ENCODE measurements around the gene RAB7B. TPM values are rescaled to one million over a fixed set of nuclear protein-coding genes. Genes with fewer than 3 reads are reported as not detected.

Gene RAB7B
- total RNA-seq, 2 donors from 2014 or later = 4.8 to 5.1 TPM

DNA sequence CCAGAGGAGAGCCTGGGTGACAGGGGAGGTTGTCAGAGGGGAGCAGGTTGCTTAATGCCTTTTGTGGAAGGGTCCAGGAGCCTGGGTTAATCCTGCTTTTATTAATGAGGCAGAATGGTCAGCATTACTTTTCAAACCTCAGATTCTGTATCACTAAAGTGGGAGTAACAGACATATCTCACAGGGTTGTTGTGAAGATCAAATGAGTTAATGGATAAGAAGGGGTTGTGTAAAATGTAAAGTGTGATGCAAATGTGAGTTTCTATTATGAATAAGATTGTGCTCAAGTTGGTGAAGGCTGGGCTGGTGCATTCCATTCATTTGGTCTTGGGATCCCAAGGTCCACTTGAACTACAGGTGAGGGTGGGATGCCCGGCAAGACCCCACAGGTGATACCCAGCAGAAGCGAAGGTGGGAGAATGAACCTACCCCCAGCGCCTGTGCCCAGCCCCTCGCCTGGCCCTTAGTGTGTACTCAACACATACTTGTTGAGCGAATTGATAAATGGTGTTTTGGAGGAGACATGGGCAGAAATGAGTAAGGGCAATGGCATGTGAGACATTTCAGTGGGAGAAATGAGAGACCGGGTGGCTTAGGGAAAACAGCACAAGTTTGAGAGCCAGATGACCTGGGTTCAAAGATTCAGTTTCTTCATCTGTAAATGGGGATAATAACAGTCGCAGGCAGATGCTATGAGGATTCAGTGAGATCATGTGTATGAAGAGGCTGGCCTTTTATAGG, 66.2 kb downstream of the RAB7B start:
- TF ChIP-seq, protein P1, sequence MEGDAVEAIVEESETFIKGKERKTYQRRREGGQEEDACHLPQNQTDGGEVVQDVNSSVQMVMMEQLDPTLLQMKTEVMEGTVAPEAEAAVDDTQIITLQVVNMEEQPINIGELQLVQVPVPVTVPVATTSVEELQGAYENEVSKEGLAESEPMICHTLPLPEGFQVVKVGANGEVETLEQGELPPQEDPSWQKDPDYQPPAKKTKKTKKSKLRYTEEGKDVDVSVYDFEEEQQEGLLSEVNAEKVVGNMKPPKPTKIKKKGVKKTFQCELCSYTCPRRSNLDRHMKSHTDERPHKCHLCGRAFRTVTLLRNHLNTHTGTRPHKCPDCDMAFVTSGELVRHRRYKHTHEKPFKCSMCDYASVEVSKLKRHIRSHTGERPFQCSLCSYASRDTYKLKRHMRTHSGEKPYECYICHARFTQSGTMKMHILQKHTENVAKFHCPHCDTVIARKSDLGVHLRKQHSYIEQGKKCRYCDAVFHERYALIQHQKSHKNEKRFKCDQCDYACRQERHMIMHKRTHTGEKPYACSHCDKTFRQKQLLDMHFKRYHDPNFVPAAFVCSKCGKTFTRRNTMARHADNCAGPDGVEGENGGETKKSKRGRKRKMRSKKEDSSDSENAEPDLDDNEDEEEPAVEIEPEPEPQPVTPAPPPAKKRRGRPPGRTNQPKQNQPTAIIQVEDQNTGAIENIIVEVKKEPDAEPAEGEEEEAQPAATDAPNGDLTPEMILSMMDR (IDR thresholded peaks at IDR 0.05) = no peak
- H3K27me3 ChIP-seq = no peaks in the 10 kb centered on the region
- H3K27ac ChIP-seq = no peak overlapping the region
- peaks cover 0 to 13% of the 10 kb centered on the region in 2 donors for H3K4me1 ChIP-seq
- DNase-seq (ENCODE audit: low spot score) = no peak
- H3K4me3 ChIP-seq = no peak overlapping the region
- no peaks in the 10 kb centered on the region for H3K36me3 ChIP-seq
- H3K9me3 ChIP-seq = no peaks in the 10 kb centered on the region

DNA sequence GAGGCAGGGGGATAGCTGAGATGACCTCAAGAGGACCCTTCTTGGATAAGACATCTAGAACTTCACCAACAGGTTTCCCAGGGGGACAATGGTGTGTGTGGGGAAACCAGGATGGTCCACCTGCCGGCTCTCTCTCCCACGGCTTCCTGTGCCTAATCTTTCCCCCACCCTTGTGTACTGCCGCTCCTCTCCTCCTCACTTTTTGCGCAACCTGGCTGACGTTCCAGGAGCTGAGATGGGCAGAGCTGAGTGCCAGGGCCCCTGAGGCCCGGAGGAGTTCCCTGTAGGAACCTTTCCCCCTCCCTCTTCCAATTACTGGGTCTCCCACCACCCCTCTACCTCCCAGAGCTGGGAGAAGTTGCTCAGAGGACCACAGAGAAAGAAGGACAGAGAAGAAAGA, 66.9 kb downstream of the RAB7B start:
- Histone ChIP-seq H3K27ac (no peak overlapping the region), H3K27me3 (no peaks in the 10 kb centered on the region), H3K4me1 (peaks cover 0 to 13% of the 10 kb centered on the region in 2 donors), H3K9me3 (no peaks in the 10 kb centered on the region), H3K36me3 (no peaks in the 10 kb centered on the region), H3K4me3 (no peak overlapping the region)
- TF ChIP-seq, protein P1 (IDR thresholded peaks at IDR 0.05) = no peak
- no peak for DNase-seq (ENCODE audit: low spot score)

DNA sequence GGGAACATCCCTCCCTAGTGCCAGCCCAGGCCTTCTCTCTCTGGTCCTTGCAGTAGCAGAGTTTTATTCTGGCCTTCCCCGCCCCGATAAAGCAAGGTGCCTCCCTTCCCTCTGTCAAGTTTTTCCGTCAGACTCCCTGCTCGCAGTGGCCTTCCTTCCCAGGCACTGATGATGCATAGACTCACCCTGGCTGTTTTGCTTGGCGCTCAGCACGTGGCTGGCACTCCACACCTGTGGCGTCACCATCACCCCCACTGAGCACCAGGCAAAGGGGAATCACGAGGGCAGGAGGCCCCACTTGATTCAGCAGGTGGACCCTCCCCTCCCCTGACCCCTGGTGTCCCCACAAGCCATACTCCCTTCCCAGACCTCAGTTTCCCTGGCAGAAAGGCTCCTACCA, 67.3 kb downstream of the RAB7B start:
- Histone ChIP-seq H3K27me3 (no peaks in the 10 kb centered on the region), H3K4me1 (peaks cover 0 to 15% of the 10 kb centered on the region in 2 donors), H3K9me3 (no peaks in the 10 kb centered on the region), H3K4me3 (no peak overlapping the region), H3K36me3 (no peaks in the 10 kb centered on the region), H3K27ac (no peak overlapping the region)
- TF ChIP-seq, protein P1 (IDR thresholded peaks at IDR 0.05) = no peak
- no peak for DNase-seq (ENCODE audit: low spot score)

DNA sequence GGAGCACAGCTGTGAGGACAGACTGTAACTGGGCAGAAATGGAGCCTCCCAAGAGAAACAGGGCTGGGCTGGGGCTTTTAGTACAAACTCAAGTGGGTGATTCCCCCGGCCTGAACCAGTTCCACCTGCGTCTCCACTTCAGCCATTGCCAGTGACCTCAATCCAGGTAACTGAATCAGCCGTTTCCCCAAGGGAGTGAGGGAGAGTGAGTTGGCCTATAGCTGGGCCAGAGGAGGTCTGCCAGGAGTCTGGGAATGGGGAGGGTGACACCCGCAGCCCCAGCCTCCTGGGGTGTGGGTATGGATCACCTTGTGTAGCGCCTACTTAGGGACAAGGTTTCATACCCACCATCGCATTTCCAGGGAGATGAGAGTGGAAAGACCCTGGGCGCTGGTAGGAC, 68.4 kb downstream of the RAB7B start:
- H3K36me3 ChIP-seq = no peaks in the 10 kb centered on the region
- no peaks in the 10 kb centered on the region for H3K27me3 ChIP-seq
- no peak for DNase-seq (ENCODE audit: low spot score)
- H3K4me3 ChIP-seq = no peak overlapping the region
- TF ChIP-seq, protein P1 (IDR thresholded peaks at IDR 0.05) = no peak
- no peaks in the 10 kb centered on the region for H3K9me3 ChIP-seq
- peaks cover 0 to 9% of the 10 kb centered on the region in 2 donors for H3K4me1 ChIP-seq
- H3K27ac ChIP-seq = no peak overlapping the region

DNA sequence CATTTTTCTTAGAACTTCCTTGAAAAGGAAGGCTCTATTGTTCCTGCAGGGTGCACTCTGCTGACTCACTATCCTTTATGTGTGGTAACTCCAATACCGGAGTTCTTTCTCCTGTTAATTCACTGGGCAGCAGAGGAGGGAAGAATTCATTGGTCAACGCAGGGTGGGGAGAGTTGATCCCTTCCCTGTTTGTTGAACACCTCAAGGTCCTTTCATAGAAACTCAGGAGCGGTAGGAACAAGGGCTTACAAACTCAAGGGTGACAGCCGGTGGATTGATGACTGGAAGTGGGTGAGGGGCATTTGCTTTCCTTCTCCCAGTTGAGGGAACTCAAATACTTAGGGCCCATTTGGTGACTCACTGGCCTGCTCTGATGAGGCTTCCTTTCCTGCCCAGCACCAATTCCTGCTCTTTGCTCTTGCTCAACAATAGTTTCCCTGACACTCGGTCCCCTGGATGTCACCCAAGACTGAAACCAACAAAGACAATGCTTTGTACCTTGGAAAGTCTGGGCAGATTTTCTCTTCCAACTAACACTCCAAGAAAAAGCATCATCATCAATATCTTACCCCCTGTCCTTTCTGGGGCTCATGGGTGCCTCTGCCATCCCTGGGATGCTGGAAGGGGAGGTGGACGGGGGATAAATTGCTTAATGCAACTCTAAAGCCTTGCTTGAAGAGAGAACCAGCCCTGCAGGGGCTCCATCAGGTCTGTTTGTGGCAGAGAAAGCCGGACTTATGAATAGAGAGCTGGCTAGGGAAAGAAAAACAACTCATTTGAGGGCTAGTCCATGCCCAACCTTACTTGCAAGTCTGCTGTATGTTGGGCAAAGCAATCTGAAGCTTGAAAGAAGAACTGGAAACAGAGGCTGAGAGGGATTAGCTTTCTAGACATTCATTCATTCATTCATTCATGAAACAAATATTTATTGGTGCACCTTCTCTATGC, 69.2 kb downstream of the RAB7B start:
- Histone ChIP-seq H3K4me1 (peaks cover 0 to 7% of the 10 kb centered on the region in 2 donors), H3K9me3 (no peaks in the 10 kb centered on the region), H3K27ac (no peak overlapping the region), H3K4me3 (no peak overlapping the region), H3K36me3 (no peaks in the 10 kb centered on the region), H3K27me3 (no peaks in the 10 kb centered on the region)
- DNase-seq (ENCODE audit: low spot score) = no peak
- TF ChIP-seq, protein P1 (IDR thresholded peaks at IDR 0.05) = no peak

Measured in right atrium auricular region (tissue), 2 donors.